SU-DHL-6 (cell line): ENCODE data around the gene KCNJ12.

Experiments
- EZH2phosphoT487 ChIP-seq: fragments of 200-600 bp; sonication (generic), shearing (Covaris generic); conservative IDR thresholded peaks from 2 replicates; pipeline ENCODE4 v1.6.1; 2018; ENCODE audit warnings: mild to moderate bottlenecking, antibody characterized with exemption, low read length, moderate library complexity, mixed read lengths
- TF ChIP-seq, protein P1 (sequence below): fragments of 200-600 bp; sonication (generic); IDR thresholded peaks from one replicate; pipeline ENCODE4 v1.5.1; 2017; ENCODE audit warnings: antibody characterized with exemption, mild to moderate bottlenecking, low read length, moderate library complexity; ENCODE audit not compliant: insufficient read depth, poor library complexity, severe bottlenecking

GRCh38 chr17:21466550-21466949 lies 90.4 kb downstream of the KCNJ12 start:
- TF ChIP-seq, protein P1, sequence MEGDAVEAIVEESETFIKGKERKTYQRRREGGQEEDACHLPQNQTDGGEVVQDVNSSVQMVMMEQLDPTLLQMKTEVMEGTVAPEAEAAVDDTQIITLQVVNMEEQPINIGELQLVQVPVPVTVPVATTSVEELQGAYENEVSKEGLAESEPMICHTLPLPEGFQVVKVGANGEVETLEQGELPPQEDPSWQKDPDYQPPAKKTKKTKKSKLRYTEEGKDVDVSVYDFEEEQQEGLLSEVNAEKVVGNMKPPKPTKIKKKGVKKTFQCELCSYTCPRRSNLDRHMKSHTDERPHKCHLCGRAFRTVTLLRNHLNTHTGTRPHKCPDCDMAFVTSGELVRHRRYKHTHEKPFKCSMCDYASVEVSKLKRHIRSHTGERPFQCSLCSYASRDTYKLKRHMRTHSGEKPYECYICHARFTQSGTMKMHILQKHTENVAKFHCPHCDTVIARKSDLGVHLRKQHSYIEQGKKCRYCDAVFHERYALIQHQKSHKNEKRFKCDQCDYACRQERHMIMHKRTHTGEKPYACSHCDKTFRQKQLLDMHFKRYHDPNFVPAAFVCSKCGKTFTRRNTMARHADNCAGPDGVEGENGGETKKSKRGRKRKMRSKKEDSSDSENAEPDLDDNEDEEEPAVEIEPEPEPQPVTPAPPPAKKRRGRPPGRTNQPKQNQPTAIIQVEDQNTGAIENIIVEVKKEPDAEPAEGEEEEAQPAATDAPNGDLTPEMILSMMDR: no peak
- no peak for TF ChIP-seq EZH2phosphoT487
